GM23248 (cell line): Measurements from ENCODE around the gene SLC25A4.

Experiments
- EZH2 ChIP-seq: fragments of 200-600 bp; sonication (generic); IDR thresholded peaks from 2 replicates; pipeline ENCODE4 v1.6.1; 2018; ENCODE audit warnings: antibody characterized with exemption, mild to moderate bottlenecking; ENCODE audit not compliant: insufficient read depth, poor library complexity, severe bottlenecking
- EZH2phosphoT487 ChIP-seq: fragments of 200-600 bp; sonication (generic); IDR thresholded peaks from 2 replicates; pipeline ENCODE4 v1.6.1; 2018; ENCODE audit warnings: antibody characterized with exemption, moderate library complexity, mild to moderate bottlenecking, low read depth; ENCODE audit not compliant: insufficient read depth

DNA sequence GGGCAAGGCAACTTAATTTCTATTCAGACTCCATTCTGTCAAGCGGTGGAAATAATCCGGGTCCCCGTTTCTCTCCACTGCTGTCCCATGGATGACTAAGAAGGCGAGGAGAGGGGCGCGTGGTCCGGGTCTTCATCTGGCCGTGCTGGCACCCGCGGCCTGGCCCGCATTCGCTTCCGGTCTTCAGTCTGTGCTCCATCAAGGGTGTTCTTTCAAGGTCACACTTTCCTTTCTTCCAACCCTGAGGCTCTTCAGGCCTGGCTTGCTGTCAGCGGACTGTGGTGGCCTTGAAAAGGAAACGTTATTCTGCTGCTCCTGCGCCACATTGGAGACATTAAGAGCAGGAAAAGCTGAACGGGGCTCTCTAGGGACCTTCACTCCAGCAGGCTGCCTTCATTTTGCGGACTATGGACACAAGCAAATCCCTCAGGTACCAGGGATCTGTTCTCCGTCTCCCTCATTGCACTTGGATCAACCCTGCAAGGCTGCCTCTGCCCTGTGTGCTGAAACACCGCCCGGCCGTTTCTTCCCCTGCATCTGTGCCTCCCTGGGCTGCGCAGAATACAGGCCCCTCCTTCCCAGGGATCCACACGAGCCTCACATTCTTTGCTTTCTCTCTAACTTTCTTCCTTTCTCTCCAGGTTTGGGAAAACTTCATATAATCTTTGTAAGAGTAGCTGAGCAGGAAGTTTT is 5.7 kb upstream of the SLC25A4 start:
- TF ChIP-seq EZH2phosphoT487 (no peak), EZH2 (no peak)
